Endodermal cell (in vitro differentiated cells): ENCODE results near the gene HNRNPUL1. TPM values are rescaled to one million over a fixed set of nuclear protein-coding genes. Genes with fewer than 3 reads are reported as not detected.

ENCODE experiments used
- DNase-seq: peaks from one replicate; pipeline ENCODE4 v3.0.0-alpha.2; 2017
- H3K27ac ChIP-seq: 2 replicates; pipeline ENCODE4 v1.5.1; 2013; ENCODE audit warnings: mild to moderate bottlenecking, low read depth, low read length, moderate library complexity
- H3K27me3 ChIP-seq: 2 replicates; pipeline ENCODE4 v1.6.1; 2013; ENCODE audit warnings: mild to moderate bottlenecking, low read length, moderate library complexity; ENCODE audit not compliant: insufficient read depth, control insufficient read depth, poor library complexity, severe bottlenecking
- H3K36me3 ChIP-seq: 2 replicates; pipeline ENCODE4 v1.7.0; 2013; ENCODE audit warnings: mild to moderate bottlenecking, low read length, moderate library complexity; ENCODE audit not compliant: control insufficient read depth, insufficient read depth
- H3K4me1 ChIP-seq: one replicate; pipeline ENCODE4 v1.7.0; 2013; ENCODE audit warnings: low read length; ENCODE audit not compliant: control insufficient read depth, insufficient read depth
- H3K4me3 ChIP-seq: 2 replicates; pipeline ENCODE4 v1.5.1; 2013; ENCODE audit warnings: mild to moderate bottlenecking, low read length, moderate library complexity
- H3K9ac ChIP-seq: 2 replicates; pipeline ENCODE4 v1.6.1; 2013; ENCODE audit warnings: mild to moderate bottlenecking, low read length, moderate library complexity; ENCODE audit not compliant: poor library complexity, severe bottlenecking; ENCODE audit errors: extremely low read depth
- H3K9me3 ChIP-seq: 2 replicates; pipeline ENCODE4 v1.6.1; 2013; ENCODE audit warnings: mild to moderate bottlenecking, low read length, moderate library complexity; ENCODE audit not compliant: control insufficient read depth
- H3K27ac Mint-ChIP-seq: 2 replicates; pipeline ENCODE4 v1.8.0; 2020; ENCODE audit warnings: mixed read lengths
- H3K27me3 Mint-ChIP-seq: 2 replicates; pipeline ENCODE4 v1.8.0; 2021; ENCODE audit warnings: mild to moderate bottlenecking, mixed read lengths; ENCODE audit not compliant: insufficient read depth
- H3K36me3 Mint-ChIP-seq: 2 replicates; pipeline ENCODE4 v1.8.0; 2020; ENCODE audit warnings: low read depth, mixed read lengths
- H3K4me1 Mint-ChIP-seq: 2 replicates; pipeline ENCODE4 v1.8.0; 2020; ENCODE audit warnings: mixed read lengths
- H3K4me3 Mint-ChIP-seq: 2 replicates; pipeline ENCODE4 v1.8.0; 2020; ENCODE audit warnings: mild to moderate bottlenecking, moderate library complexity, mixed read lengths
- H3K9me3 Mint-ChIP-seq: 2 replicates; pipeline ENCODE4 v1.8.0; 2020; ENCODE audit warnings: mild to moderate bottlenecking, mixed read lengths
- WGBS, 2 experiments: methylation state at CpG; one replicate each; pipeline versions ENCODE4 v1.1.5 to v1.1.7; 2013; ENCODE audit warnings: missing lambda C conversion rate in 2 of 2, mixed read lengths in 1 of 2; ENCODE audit not compliant: insufficient coverage in 1 of 2, insufficient read length in 1 of 2; 5-methylcytosine and 5-hydroxymethylcytosine counted together
- total RNA-seq, 2 donors: library from RNA; stranded (reverse); fragmentation: NEBNext Ultra II Directional in 1 of 2; extraction: Animal tissue kit (Norgen Biotek cat#: 25700) in 1 of 2; gene quantifications; 2 replicates in 1 of 2; 3 replicates in 1 of 2; pipeline ENCODE4 v1.2.1, GENCODE V29; 2021
- TF ChIP-seq, protein P1 (sequence below): fragments of 200-600 bp; sonication (generic); conservative IDR thresholded peaks from 2 replicates; pipeline ENCODE4 v1.5.0; 2021; ENCODE audit warnings: antibody characterized with exemption, mild to moderate bottlenecking

Gene HNRNPUL1
- total RNA-seq, 2 donors from 2014 or later = 211 to 225 TPM

DNA sequence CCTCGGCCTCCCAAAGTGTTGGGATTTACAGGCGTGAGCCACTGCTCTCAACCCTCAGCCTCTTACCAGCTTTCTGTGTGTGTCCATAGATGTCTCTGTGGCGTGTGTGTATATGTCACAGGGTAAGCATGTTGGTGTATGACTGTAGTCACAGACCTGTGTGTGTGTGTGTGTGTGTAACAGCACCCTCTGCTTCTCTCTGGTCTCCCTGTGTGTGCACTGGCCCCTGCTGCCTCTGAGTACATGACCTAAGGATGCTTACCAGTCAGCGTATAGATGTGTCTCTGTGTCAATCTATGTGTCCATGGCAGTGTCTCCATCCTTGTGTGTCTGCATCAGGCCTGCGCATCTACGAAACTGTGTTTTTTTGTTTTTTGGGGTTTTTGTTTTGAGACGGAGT is 39.5 kb upstream of the HNRNPUL1 start:
- H3K27ac Mint-ChIP-seq = peak overlapping the region; percentile 24
- peaks cover 20% of the 10 kb centered on the region for H3K27me3 Mint-ChIP-seq
- peaks cover 7% of the 10 kb centered on the region for H3K36me3 Mint-ChIP-seq
- no peak overlapping the region for H3K4me3 Mint-ChIP-seq
- Histone ChIP-seq H3K36me3 (no peaks in the 10 kb centered on the region), H3K4me1 (no peaks in the 10 kb centered on the region), H3K27ac (no peak overlapping the region), H3K9ac (no peak overlapping the region), H3K27me3 (no peaks in the 10 kb centered on the region), H3K4me3 (no peak overlapping the region), H3K9me3 (no peaks in the 10 kb centered on the region)
- 92 to 94% methylated on average over 4 to 7 of the region's 7 CpGs for WGBS, 2 experiments
- TF ChIP-seq, protein P1, sequence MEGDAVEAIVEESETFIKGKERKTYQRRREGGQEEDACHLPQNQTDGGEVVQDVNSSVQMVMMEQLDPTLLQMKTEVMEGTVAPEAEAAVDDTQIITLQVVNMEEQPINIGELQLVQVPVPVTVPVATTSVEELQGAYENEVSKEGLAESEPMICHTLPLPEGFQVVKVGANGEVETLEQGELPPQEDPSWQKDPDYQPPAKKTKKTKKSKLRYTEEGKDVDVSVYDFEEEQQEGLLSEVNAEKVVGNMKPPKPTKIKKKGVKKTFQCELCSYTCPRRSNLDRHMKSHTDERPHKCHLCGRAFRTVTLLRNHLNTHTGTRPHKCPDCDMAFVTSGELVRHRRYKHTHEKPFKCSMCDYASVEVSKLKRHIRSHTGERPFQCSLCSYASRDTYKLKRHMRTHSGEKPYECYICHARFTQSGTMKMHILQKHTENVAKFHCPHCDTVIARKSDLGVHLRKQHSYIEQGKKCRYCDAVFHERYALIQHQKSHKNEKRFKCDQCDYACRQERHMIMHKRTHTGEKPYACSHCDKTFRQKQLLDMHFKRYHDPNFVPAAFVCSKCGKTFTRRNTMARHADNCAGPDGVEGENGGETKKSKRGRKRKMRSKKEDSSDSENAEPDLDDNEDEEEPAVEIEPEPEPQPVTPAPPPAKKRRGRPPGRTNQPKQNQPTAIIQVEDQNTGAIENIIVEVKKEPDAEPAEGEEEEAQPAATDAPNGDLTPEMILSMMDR = no peak
- peaks cover 19% of the 10 kb centered on the region for H3K4me1 Mint-ChIP-seq
- H3K9me3 Mint-ChIP-seq = no peaks in the 10 kb centered on the region
- DNase-seq = no peak

DNA sequence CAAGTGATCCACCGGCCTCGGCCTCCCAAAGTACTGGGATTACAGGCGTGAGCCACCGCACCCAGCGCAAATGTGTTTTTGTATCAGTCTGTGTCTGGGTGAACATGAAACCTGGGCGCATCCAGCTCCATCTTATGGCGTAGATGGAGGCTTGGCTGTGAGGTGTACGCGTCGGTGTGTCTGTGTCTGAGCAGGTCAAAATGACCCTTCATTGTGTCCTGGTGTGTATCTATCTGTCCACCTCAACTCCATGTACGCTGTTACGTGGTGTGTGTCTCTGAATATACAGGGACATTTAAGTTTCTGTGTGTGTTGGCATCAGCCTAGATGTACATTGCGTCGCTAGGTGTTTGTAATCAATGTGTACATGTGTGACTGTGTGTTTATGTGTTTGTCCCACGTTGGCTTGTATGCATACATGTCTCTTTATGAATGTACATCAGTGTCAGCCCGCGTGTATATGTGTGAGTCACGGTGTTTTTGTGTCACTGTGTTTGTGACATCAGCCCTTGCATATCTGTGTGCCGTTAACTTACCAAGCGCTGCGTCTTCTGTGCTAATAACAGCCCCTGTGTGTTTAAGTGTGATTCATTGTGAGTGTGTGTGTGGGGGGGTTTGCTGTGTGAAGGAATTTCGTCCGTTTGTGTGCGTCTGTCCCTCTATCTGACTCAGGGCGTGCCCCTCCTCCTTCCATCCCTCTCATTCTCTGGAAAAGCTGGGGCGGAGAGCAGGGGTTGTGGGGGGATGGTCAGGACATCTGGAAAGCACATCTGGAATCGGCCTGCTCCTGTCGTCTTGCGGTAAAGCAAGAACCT is 38.7 kb upstream of the HNRNPUL1 start:
- peaks cover 7% of the 10 kb centered on the region for H3K36me3 Mint-ChIP-seq
- H3K27ac Mint-ChIP-seq = peak overlapping the region; percentile 49
- Histone ChIP-seq H3K9ac (no peak overlapping the region), H3K9me3 (no peaks in the 10 kb centered on the region), H3K4me3 (peak overlapping the region; percentile 48), H3K36me3 (no peaks in the 10 kb centered on the region), H3K4me1 (no peaks in the 10 kb centered on the region), H3K27ac (no peak overlapping the region), H3K27me3 (no peaks in the 10 kb centered on the region)
- WGBS, 2 experiments = 76 to 89% methylated on average over 18 to 27 of the region's 29 CpGs
- H3K9me3 Mint-ChIP-seq = no peaks in the 10 kb centered on the region
- H3K4me1 Mint-ChIP-seq = peaks cover 15% of the 10 kb centered on the region
- TF ChIP-seq, protein P1 = no peak
- H3K27me3 Mint-ChIP-seq = peaks cover 16% of the 10 kb centered on the region
- peak overlapping the region; percentile 56 for H3K4me3 Mint-ChIP-seq
- no peak for DNase-seq

DNA sequence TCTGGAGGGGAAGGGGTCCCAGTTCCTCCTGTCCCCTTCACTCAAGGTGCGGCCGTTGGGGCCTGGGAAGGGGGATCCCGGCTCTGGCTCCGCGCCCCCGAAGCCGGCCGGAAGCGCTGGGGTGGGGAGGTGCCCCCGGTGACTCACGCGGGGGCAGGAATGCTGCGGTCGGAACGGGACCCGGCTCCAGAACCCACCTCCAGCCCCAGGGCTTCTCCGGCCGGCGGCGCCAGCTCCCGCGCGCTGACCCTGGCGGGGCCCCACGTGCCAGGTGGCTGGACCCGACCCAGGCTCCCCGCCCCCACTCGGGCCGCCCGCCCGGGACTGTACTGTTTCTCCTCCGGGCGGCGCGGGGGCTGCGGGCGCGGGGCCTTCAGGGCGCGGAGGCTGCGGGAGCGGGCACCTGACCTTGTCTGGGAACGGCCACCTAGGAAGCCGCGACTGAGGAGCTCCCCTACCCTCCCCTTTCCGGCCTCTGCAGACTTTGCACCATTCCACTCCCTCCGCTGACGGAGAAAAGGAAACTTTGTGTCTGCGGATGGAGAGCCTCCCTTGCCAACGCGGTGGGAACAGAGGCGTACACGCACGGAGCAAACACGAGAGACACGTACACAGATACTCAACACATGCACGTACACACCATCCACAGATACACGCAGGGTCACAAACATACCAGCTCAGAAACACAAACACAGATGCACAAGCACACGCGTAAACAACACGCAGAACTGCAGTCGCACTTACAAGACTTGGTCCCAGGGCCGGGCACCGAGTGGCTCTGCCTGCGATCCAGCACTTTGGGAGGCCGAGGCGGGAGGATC is 37.9 kb upstream of the HNRNPUL1 start:
- no peaks in the 10 kb centered on the region for H3K36me3 ChIP-seq
- no peak overlapping the region for H3K9ac ChIP-seq
- WGBS, 2 experiments = 31 to 56% methylated on average over 16 to 67 of the region's 67 CpGs
- no peaks in the 10 kb centered on the region for H3K9me3 ChIP-seq
- H3K4me3 ChIP-seq = peak overlapping the region; percentile 48
- H3K36me3 Mint-ChIP-seq = peaks cover 2% of the 10 kb centered on the region
- no peaks in the 10 kb centered on the region for H3K27me3 ChIP-seq
- TF ChIP-seq, protein P1 = peak; percentile 56
- H3K27ac Mint-ChIP-seq = peak overlapping the region; percentile 8
- no peaks in the 10 kb centered on the region for H3K9me3 Mint-ChIP-seq
- peaks cover 15% of the 10 kb centered on the region for H3K4me1 Mint-ChIP-seq
- peak overlapping the region; percentile 56 for H3K4me3 Mint-ChIP-seq
- peak; percentile 87 for DNase-seq
- H3K4me1 ChIP-seq = no peaks in the 10 kb centered on the region
- peaks cover 11% of the 10 kb centered on the region for H3K27me3 Mint-ChIP-seq
- H3K27ac ChIP-seq = no peak overlapping the region
